Neural cell (in vitro differentiated cells): ENCODE results near the gene SYVN1. TPM values are rescaled to one million over a fixed set of nuclear protein-coding genes. Genes with fewer than 3 reads are reported as not detected.

Experiments used
- H2AFZ ChIP-seq: fragments of 200-600, 300-800 bp; sonication (generic), shearing (Covaris generic); 2 replicates; pipeline ENCODE4 v1.6.0; 2014; ENCODE audit warnings: low read depth, mild to moderate bottlenecking, antibody characterized with exemption, low read length, moderate library complexity
- H3F3A ChIP-seq: fragments of 200-600 bp; shearing (Covaris generic); 2 replicates; pipeline ENCODE4 v1.6.1; 2016; ENCODE audit warnings: mild to moderate bottlenecking, moderate library complexity, mixed read lengths, antibody characterized with exemption, low read length; ENCODE audit not compliant: insufficient read depth, poor library complexity, severe bottlenecking
- H3K27ac ChIP-seq: fragments of 200-600, 300-800 bp; sonication (generic), shearing (Covaris generic); 2 replicates; pipeline ENCODE4 v1.5.1; 2014; ENCODE audit warnings: mild to moderate bottlenecking, low read length, moderate library complexity
- H3K27me3 ChIP-seq: fragments of 300-800, 200-600 bp; sonication (generic), shearing (Covaris generic); 2 replicates; pipeline ENCODE4 v1.6.0; 2014; ENCODE audit warnings: mild to moderate bottlenecking, low read depth, low read length, moderate library complexity; ENCODE audit not compliant: insufficient read depth
- H3K36me3 ChIP-seq: fragments of 300-800, 200-600 bp; sonication (generic), shearing (Covaris generic); 2 replicates; pipeline ENCODE4 v1.5.1; 2014; ENCODE audit warnings: mild to moderate bottlenecking, antibody characterized with exemption, low read length, moderate library complexity; ENCODE audit not compliant: insufficient read depth
- H3K4me2 ChIP-seq: fragments of 300-800, 200-600 bp; sonication (generic), shearing (Covaris generic); 2 replicates; pipeline ENCODE4 v1.6.0; 2014; ENCODE audit warnings: mild to moderate bottlenecking, low read length
- H3K4me3 ChIP-seq: fragments of 300-800, 200-600 bp; sonication (generic), shearing (Covaris generic); 2 replicates; pipeline ENCODE4 v1.5.1; 2014; ENCODE audit warnings: mild to moderate bottlenecking, low read length, moderate library complexity
- H3K79me2 ChIP-seq: fragments of 200-600 bp; shearing (Covaris generic); replicated peaks from 2 replicates; pipeline ENCODE4 v1.6.0; 2014; ENCODE audit warnings: mild to moderate bottlenecking, low read length, moderate library complexity; ENCODE audit not compliant: insufficient read depth
- H3K9ac ChIP-seq: fragments of 300-800, 200-600 bp; sonication (generic), shearing (Covaris generic); 2 replicates; pipeline ENCODE4 v1.6.1; 2016; ENCODE audit warnings: mild to moderate bottlenecking, low read length, mixed read lengths
- H3K9me2 ChIP-seq: fragments of 200-600 bp; shearing (Covaris generic); 2 replicates; pipeline ENCODE4 v1.6.1; 2016; ENCODE audit warnings: mild to moderate bottlenecking, low read length, mixed read lengths; ENCODE audit not compliant: insufficient read depth
- H3K9me3 ChIP-seq: fragments of 200-600, 300-800 bp; sonication (generic), shearing (Covaris generic); 2 replicates; pipeline ENCODE4 v1.6.1; 2016; ENCODE audit warnings: mild to moderate bottlenecking, mixed run types, low read length, moderate library complexity, mixed read lengths
- H4K20me1 ChIP-seq: fragments of 200-600 bp; shearing (Covaris generic); 2 replicates; pipeline ENCODE4 v1.6.1; 2016; ENCODE audit warnings: mild to moderate bottlenecking, mixed run types; ENCODE audit not compliant: insufficient read depth
- CTCF ChIP-seq: fragments of 450-650 bp; IDR thresholded peaks from 2 replicates; pipeline ENCODE4 v1.5.1; 2014; ENCODE audit warnings: antibody characterized with exemption, mild to moderate bottlenecking, moderate library complexity; ENCODE audit not compliant: poor library complexity, severe bottlenecking
- EP300 ChIP-seq: fragments of 450-650 bp; conservative IDR thresholded peaks from 2 replicates; pipeline ENCODE4 v1.6.1; 2014; ENCODE audit warnings: antibody characterized with exemption, mild to moderate bottlenecking, moderate library complexity; ENCODE audit not compliant: poor library complexity, severe bottlenecking
- EZH2 ChIP-seq: fragments of 200-600, 300-800 bp; shearing (Covaris generic), sonication (generic); IDR thresholded peaks from 2 replicates; pipeline ENCODE4 v1.6.1; 2014; ENCODE audit warnings: antibody characterized with exemption, low read length, borderline replicate concordance, mild to moderate bottlenecking; ENCODE audit not compliant: insufficient read depth, poor library complexity, severe bottlenecking
- MXI1 ChIP-seq: fragments of 450-650 bp; conservative IDR thresholded peaks from 2 replicates; pipeline ENCODE4 v1.6.1; 2014; ENCODE audit warnings: antibody characterized with exemption, mild to moderate bottlenecking; ENCODE audit not compliant: poor library complexity, severe bottlenecking
- POLR2AphosphoS5 ChIP-seq: IDR thresholded peaks from 2 replicates; pipeline ENCODE4 v1.6.1; 2012
- RAD21 ChIP-seq: fragments of 450-650 bp; conservative IDR thresholded peaks from 2 replicates; pipeline ENCODE4 v1.6.1; 2014; ENCODE audit warnings: antibody characterized with exemption, mild to moderate bottlenecking, moderate library complexity
- REST ChIP-seq: IDR thresholded peaks from 2 replicates; pipeline ENCODE4 v1.6.1; 2012; ENCODE audit warnings: borderline replicate concordance
- SMC3 ChIP-seq: fragments of 450-650 bp; conservative IDR thresholded peaks from 2 replicates; pipeline ENCODE4 v1.6.1; 2014; ENCODE audit warnings: antibody characterized with exemption, mild to moderate bottlenecking, moderate library complexity; ENCODE audit not compliant: poor library complexity
- TAF1 ChIP-seq: IDR thresholded peaks from 2 replicates; pipeline ENCODE4 v1.6.1; 2012; ENCODE audit warnings: low read depth
- polyA plus RNA-seq: library from polyadenylated mRNA; depleted of rRNA; stranded (reverse); fragments of >200 nt; gene quantifications from 2 replicates; pipeline ENCODE4 v1.2.3, GENCODE V29; 2014

Gene SYVN1
- polyA plus RNA-seq, 1 donor from 2014 or later: 12.8 TPM

GRCh38 chr11:65172600-65172999, 38.3 kb upstream of the SYVN1 start:
- no peaks in the 10 kb centered on the region for H3K79me2 ChIP-seq
- no peaks in the 10 kb centered on the region for H3F3A ChIP-seq
- H2AFZ ChIP-seq: no peak overlapping the region
- TF ChIP-seq RAD21 (no peak), MXI1 (no peak), CTCF (no peak), EZH2 (no peak), POLR2AphosphoS5 (no peak), TAF1 (no peak), EP300 (no peak), REST (no peak), SMC3 (no peak)
- no peak overlapping the region for H3K4me2 ChIP-seq
- no peaks in the 10 kb centered on the region for H3K36me3 ChIP-seq
- no peak overlapping the region for H3K27ac ChIP-seq
- H3K9ac ChIP-seq: no peak overlapping the region
- no peaks in the 10 kb centered on the region for H3K9me3 ChIP-seq
- H3K27me3 ChIP-seq: no peaks in the 10 kb centered on the region
- no peak overlapping the region for H3K4me3 ChIP-seq
- no peaks in the 10 kb centered on the region for H4K20me1 ChIP-seq
- no peaks in the 10 kb centered on the region for H3K9me2 ChIP-seq

- H3K4me3 ChIP-seq: no peak within 1 kb of the TSS
- H3K9me2 ChIP-seq: no peaks in the 10 kb centered on the region
- no peaks in the 10 kb centered on the region for H4K20me1 ChIP-seq
- H3K27me3 ChIP-seq: no peaks in the 10 kb centered on the region
- no peaks in the 10 kb centered on the region for H3K79me2 ChIP-seq
- no peaks in the 10 kb centered on the region for H3F3A ChIP-seq
- no peaks in the 10 kb centered on the region for H3K36me3 ChIP-seq
- no peak within 1 kb of the TSS for H2AFZ ChIP-seq
- H3K9ac ChIP-seq: no peak within 1 kb of the TSS
- no peak within 1 kb of the TSS for H3K27ac ChIP-seq
- H3K4me2 ChIP-seq: no peak within 1 kb of the TSS
- no peak for TF ChIP-seq RAD21
- TF ChIP-seq CTCF: no peak
- TF ChIP-seq REST: no peak
- no peak for TF ChIP-seq MXI1
- no peak for TF ChIP-seq EP300
- no peak for TF ChIP-seq EZH2
- TF ChIP-seq TAF1: no peak
- no peak for TF ChIP-seq POLR2AphosphoS5
- no peak for TF ChIP-seq SMC3
- no peaks in the 10 kb centered on the region for H3K9me3 ChIP-seq
These were observed 35.8 kb upstream of the SYVN1 start, which contains the start of gene SPDYC for GRCh38 chr11:65170058-65170534. TSS of gene SPDYC (plus strand) at chr11:65170233. CDS start at chr11:65171358, 1,125 bp downstream.
